HEK293 (cell line): ENCODE measurements around the gene PIP4K2B.

Experiments
- CTCF ChIP-seq: fragments of 450-650 bp; formaldehyde crosslinking; IDR thresholded peaks from 2 replicates; pipeline ENCODE4 v1.5.1; 2016; ENCODE audit warnings: missing biosample characterization, missing genetic modification characterization
- MYNN ChIP-seq: fragments of 450-650 bp; formaldehyde crosslinking; IDR thresholded peaks from 2 replicates; pipeline ENCODE4 v1.5.1; 2016; ENCODE audit warnings: missing biosample characterization, missing genetic modification characterization, borderline replicate concordance
- PRDM4 ChIP-seq: fragments of 450-650 bp; formaldehyde crosslinking; IDR thresholded peaks from 2 replicates; pipeline ENCODE4 v1.5.1; 2017; ENCODE audit warnings: missing biosample characterization, missing genetic modification characterization
- REPIN1 ChIP-seq: fragments of 450-650 bp; formaldehyde crosslinking; IDR thresholded peaks from 2 replicates; pipeline ENCODE4 v1.5.1; 2017; ENCODE audit warnings: missing biosample characterization, missing genetic modification characterization, low read depth
- ZBTB8A ChIP-seq: fragments of 450-650 bp; formaldehyde crosslinking; IDR thresholded peaks from 2 replicates; pipeline ENCODE4 v1.5.1; 2016; ENCODE audit warnings: missing biosample characterization, missing genetic modification characterization
- ZFP37 ChIP-seq: fragments of 450-650 bp; formaldehyde crosslinking; IDR thresholded peaks from 2 replicates; pipeline ENCODE4 v1.5.1; 2016; ENCODE audit warnings: missing biosample characterization, missing genetic modification characterization
- ZNF174 ChIP-seq: fragments of 450-650 bp; formaldehyde crosslinking; IDR thresholded peaks from 2 replicates; pipeline ENCODE4 v1.5.0; 2017; ENCODE audit warnings: missing biosample characterization, mild to moderate bottlenecking, missing genetic modification characterization
- ZNF24 ChIP-seq: fragments of 450-650 bp; formaldehyde crosslinking; IDR thresholded peaks from 2 replicates; pipeline ENCODE4 v1.5.1; 2016; ENCODE audit warnings: missing biosample characterization, missing genetic modification characterization
- ZNF274 ChIP-seq, 2 experiments: fragments of 200-500 bp in 1 of 2; fragments of 450-650 bp in 1 of 2; sonication (Bioruptor generic) in 1 of 2; formaldehyde crosslinking in 1 of 2; IDR thresholded peaks; 2 replicates each; pipeline versions ENCODE4 v1.5.1 to v1.6.1; 2014 to 2016; ENCODE audit warnings: borderline replicate concordance in 1 of 2, inconsistent platforms in 1 of 2, low read length in 1 of 2, missing biosample characterization in 1 of 2, missing genetic modification characterization in 1 of 2
- ZNF639 ChIP-seq: fragments of 450-650 bp; formaldehyde crosslinking; IDR thresholded peaks from 2 replicates; pipeline ENCODE4 v1.5.1; 2016; ENCODE audit warnings: missing biosample characterization, missing genetic modification characterization
- TF ChIP-seq, protein P1 (sequence below): fragments of 450-650 bp; formaldehyde crosslinking; IDR thresholded peaks from 2 replicates; pipeline ENCODE4 v1.5.1; 2016; ENCODE audit warnings: missing biosample characterization, missing genetic modification characterization

DNA sequence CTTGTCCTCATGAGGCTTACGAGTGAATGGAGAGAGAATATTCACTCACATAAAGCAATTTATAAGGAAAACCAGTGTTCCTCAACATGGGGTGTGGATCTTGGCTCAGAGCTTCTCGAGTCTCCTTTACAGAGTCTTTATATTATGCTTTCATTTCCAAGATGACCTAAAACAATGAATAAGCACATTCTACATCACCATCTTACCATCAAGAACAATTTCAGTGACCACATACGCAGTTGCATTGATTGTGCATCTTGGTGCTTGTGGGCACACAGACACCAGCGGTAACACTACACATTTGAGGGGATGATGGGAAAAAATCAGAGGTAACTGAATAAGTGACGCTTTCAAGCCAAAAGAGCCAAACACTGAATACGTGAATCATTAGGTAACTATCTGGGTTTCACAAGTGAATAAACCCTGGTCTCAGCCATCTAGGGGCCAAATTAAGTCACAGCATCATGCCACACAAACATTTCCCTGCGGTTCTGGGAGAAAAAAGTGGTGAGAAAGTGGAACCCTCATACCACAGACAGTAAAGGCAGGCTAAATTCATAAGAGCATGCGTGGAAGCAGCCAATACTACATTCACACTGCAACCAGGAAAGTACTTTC lies 16.3 kb upstream of the PIP4K2B start:
- TF ChIP-seq CTCF (tag by site-specific recombination) (no peak), ZNF174 (no peak), ZFP37 (tag by site-specific recombination) (no peak), ZBTB8A (tag by site-specific recombination) (no peak), ZNF24 (no peak), MYNN (tag by site-specific recombination) (no peak), ZNF274 (IDR thresholded peaks at IDR 0.05; ENCODE audit: low read length) (no peak), ZNF274 (tag by site-specific recombination; IDR thresholded peaks at IDR 0.05; ENCODE audit: borderline replicate concordance) (no peak), ZNF639 (no peak), PRDM4 (tag by site-specific recombination) (no peak), REPIN1 (tag by site-specific recombination) (no peak)
- TF ChIP-seq, protein P1, sequence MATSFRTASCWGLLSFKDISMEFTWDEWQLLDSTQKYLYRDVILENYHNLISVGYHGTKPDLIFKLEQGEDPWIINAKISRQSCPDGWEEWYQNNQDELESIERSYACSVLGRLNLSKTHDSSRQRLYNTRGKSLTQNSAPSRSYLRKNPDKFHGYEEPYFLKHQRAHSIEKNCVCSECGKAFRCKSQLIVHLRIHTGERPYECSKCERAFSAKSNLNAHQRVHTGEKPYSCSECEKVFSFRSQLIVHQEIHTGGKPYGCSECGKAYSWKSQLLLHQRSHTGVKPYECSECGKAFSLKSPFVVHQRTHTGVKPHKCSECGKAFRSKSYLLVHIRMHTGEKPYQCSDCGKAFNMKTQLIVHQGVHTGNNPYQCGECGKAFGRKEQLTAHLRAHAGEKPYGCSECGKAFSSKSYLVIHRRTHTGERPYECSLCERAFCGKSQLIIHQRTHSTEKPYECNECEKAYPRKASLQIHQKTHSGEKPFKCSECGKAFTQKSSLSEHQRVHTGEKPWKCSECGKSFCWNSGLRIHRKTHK = no peak
